ENCODE results near the gene SMIM15. TPM values are rescaled to one million over a fixed set of nuclear protein-coding genes. Genes with fewer than 3 reads are reported as not detected.

SMIM15 gene
- total RNA-seq, 1 donor, result 43.9 TPM

GRCh38 chr5:61142391-61142790 is 19.9 kb downstream of the SMIM15 start:
- TF ChIP-seq CTCF (IDR thresholded peaks at IDR 0.05; ENCODE audit: insufficient read depth, low read length), result no peak
- DNase-seq (ENCODE audit: low read depth), result no peak

GRCh38 chr5:61141801-61142200 is 20.5 kb downstream of the SMIM15 start:
- H3K4me3 ChIP-seq (ENCODE audit: low read depth, low read length), result no peak overlapping the region
- no peak for TF ChIP-seq CTCF (IDR thresholded peaks at IDR 0.05; ENCODE audit: insufficient read depth, low read length)
- DNase-seq (ENCODE audit: low read depth), result no peak

More at GRCh38 chr5:61142391-61142790, 19.9 kb downstream of the SMIM15 start:
- no peak overlapping the region for H3K4me3 ChIP-seq (ENCODE audit: low read depth, low read length)

- no peak for DNase-seq (ENCODE audit: low read depth)
These were observed 22.3 kb downstream of the SMIM15 start for GRCh38 chr5:61139931-61140330.

GRCh38 chr5:61139094-61139873 is 23.0 kb downstream of the SMIM15 start:
- peak; percentile 33 for TF ChIP-seq CTCF (IDR thresholded peaks at IDR 0.05; ENCODE audit: insufficient read depth, low read length)
- DNase-seq (ENCODE audit: low read depth), result peak; percentile 14
- H3K4me3 ChIP-seq (ENCODE audit: low read depth, low read length), result no peak overlapping the region

More at GRCh38 chr5:61139931-61140330, 22.3 kb downstream of the SMIM15 start:
- H3K4me3 ChIP-seq (ENCODE audit: low read depth, low read length), result no peak overlapping the region
- TF ChIP-seq CTCF (IDR thresholded peaks at IDR 0.05; ENCODE audit: insufficient read depth, low read length), result no peak

- TF ChIP-seq CTCF (IDR thresholded peaks at IDR 0.05; ENCODE audit: insufficient read depth, low read length), result no peak
These were observed 24.4 kb downstream of the SMIM15 start for GRCh38 chr5:61137835-61138234.

GRCh38 chr5:61132559-61132958 is 29.7 kb downstream of the SMIM15 start:
- peak; percentile 60 for DNase-seq (ENCODE audit: low read depth)
- no peak overlapping the region for H3K4me3 ChIP-seq (ENCODE audit: low read depth, low read length)
- peak; percentile 9 for TF ChIP-seq CTCF (IDR thresholded peaks at IDR 0.05; ENCODE audit: insufficient read depth, low read length)

More at GRCh38 chr5:61137835-61138234, 24.4 kb downstream of the SMIM15 start:
- no peak for DNase-seq (ENCODE audit: low read depth)
- H3K4me3 ChIP-seq (ENCODE audit: low read depth, low read length), result no peak overlapping the region
